Mammary epithelial cell (primary cell): ENCODE results near the gene LRFN3.

Experiments used
- CTCF ChIP-seq, 2 donors: IDR thresholded peaks in 1 of 2; conservative IDR thresholded peaks in 1 of 2; 2 replicates each; pipeline ENCODE4 v1.5.1; 2011 to 2012; ENCODE audit warnings: inconsistent platforms in 2 of 2, low read length in 2 of 2, mild to moderate bottlenecking in 2 of 2, control low read depth in 1 of 2, low read depth in 1 of 2; ENCODE audit not compliant: insufficient read depth in 1 of 2; ENCODE audit errors: extremely low read depth in 1 of 2
- EZH2 ChIP-seq: IDR thresholded peaks from 2 replicates; pipeline ENCODE4 v1.6.1; 2012; ENCODE audit warnings: low read length, inconsistent platforms, borderline replicate concordance

- TF ChIP-seq CTCF (conservative IDR thresholded peaks at IDR 0.05 in 1 of 2, IDR thresholded peaks at IDR 0.05 in 1 of 2; ENCODE audit: extremely low read depth in 1 of 2, insufficient read depth in 1 of 2, low read depth in 1 of 2, low read length in 2 of 2) (no peak), EZH2 (no peak)
Measured at GRCh38 chr19:35935911-35936737, at the start of gene LRFN3.
